ENCODE measurements around the gene NUDT2.

Gene NUDT2

GRCh38 chr9:34371886-34372466 lies 42.6 kb downstream of the NUDT2 start:
- no peak for DNase-seq

- DNase-seq = no peak
These were observed 43.2 kb downstream of the NUDT2 start for GRCh38 chr9:34372467-34373011.

- DNase-seq = no peak
These were observed 44.4 kb downstream of the NUDT2 start for GRCh38 chr9:34373749-34374148.

GRCh38 chr9:34374339-34374738 lies 45.0 kb downstream of the NUDT2 start:
- DNase-seq = no peak

- DNase-seq = no peak
These were observed 45.7 kb downstream of the NUDT2 start for GRCh38 chr9:34374905-34375552.

GRCh38 chr9:34375901-34376595 lies 46.7 kb downstream of the NUDT2 start:
- no peak for DNase-seq

GRCh38 chr9:34376596-34377403 lies 47.4 kb downstream of the NUDT2 start, which contains the start of gene MYORG:
MYORG (minus strand) TSS chr9:34376898; CDS start chr9:34372943, 3,955 bp downstream.
- peak; percentile 74 for DNase-seq

- DNase-seq = no peak
These were observed 48.0 kb downstream of the NUDT2 start for GRCh38 chr9:34377404-34377746.

- no peak for DNase-seq
These were observed 49.1 kb downstream of the NUDT2 start for GRCh38 chr9:34378376-34379060.

- peak; percentile 68 for DNase-seq
These were observed 50.1 kb downstream of the NUDT2 start for GRCh38 chr9:34379334-34380033.

GRCh38 chr9:34380034-34380510 lies 50.7 kb downstream of the NUDT2 start:
- no peak for DNase-seq

- DNase-seq = peak; percentile 68
These were observed 51.3 kb downstream of the NUDT2 start for GRCh38 chr9:34380511-34381315.

GRCh38 chr9:34381323-34381722 lies 52.0 kb downstream of the NUDT2 start:
- no peak for DNase-seq

GRCh38 chr9:34382054-34382453 lies 52.7 kb downstream of the NUDT2 start:
- DNase-seq = no peak

- no peak for DNase-seq
These were observed 53.5 kb downstream of the NUDT2 start for GRCh38 chr9:34382879-34383278.

- DNase-seq = no peak
These were observed 54.5 kb downstream of the NUDT2 start for GRCh38 chr9:34383904-34384303.

GRCh38 chr9:34384368-34385165 lies 55.2 kb downstream of the NUDT2 start:
- no peak for DNase-seq

- DNase-seq = no peak
These were observed 56.3 kb downstream of the NUDT2 start for GRCh38 chr9:34385561-34386230.

GRCh38 chr9:34386656-34387055 lies 57.3 kb downstream of the NUDT2 start:
- DNase-seq = no peak
